Chondrocyte (in vitro differentiated cells): ENCODE measurements around the gene GAST. TPM values are rescaled to one million over a fixed set of nuclear protein-coding genes. Genes with fewer than 3 reads are reported as not detected.

Experiments used
- DNase-seq: peaks from one replicate; pipeline ENCODE4 v3.0.0; 2021; ENCODE audit warnings: mixed read lengths, low spot score
- H3K27ac Mint-ChIP-seq: one replicate; pipeline ENCODE4 v1.8.0; 2021; ENCODE audit warnings: mild to moderate bottlenecking, moderate library complexity, mixed read lengths; ENCODE audit not compliant: unreplicated experiment
- H3K27me3 Mint-ChIP-seq: 2 replicates; pipeline ENCODE4 v1.8.0; 2021; ENCODE audit warnings: low read depth, mixed read lengths
- H3K36me3 Mint-ChIP-seq: 2 replicates; pipeline ENCODE4 v1.8.0; 2021; ENCODE audit warnings: low read depth, mixed read lengths
- H3K4me1 Mint-ChIP-seq: 2 replicates; pipeline ENCODE4 v1.8.0; 2021; ENCODE audit warnings: low read depth, mild to moderate bottlenecking, mixed read lengths
- H3K4me3 Mint-ChIP-seq: one replicate; pipeline ENCODE4 v1.8.0; 2021; ENCODE audit warnings: mild to moderate bottlenecking, moderate library complexity, mixed read lengths; ENCODE audit not compliant: unreplicated experiment
- H3K9me3 Mint-ChIP-seq: 2 replicates; pipeline ENCODE4 v1.8.0; 2021; ENCODE audit warnings: low read depth, mixed read lengths
- total RNA-seq: library from RNA; stranded (reverse); gene quantifications from 3 replicates; pipeline ENCODE4 v1.2.1, GENCODE V29; 2021
- TF ChIP-seq, protein P1 (sequence below): fragments of 200-600 bp; sonication (generic); IDR thresholded peaks from 2 replicates; pipeline ENCODE4 v1.5.0; 2021; ENCODE audit warnings: antibody characterized with exemption, mild to moderate bottlenecking, moderate library complexity

GAST gene
- total RNA-seq, 1 donor from 2014 or later: not detected

- Mint-ChIP-seq H3K9me3 (peaks cover 3% of the 10 kb centered on the region), H3K4me1 (peaks cover 4% of the 10 kb centered on the region), H3K36me3 (no peaks in the 10 kb centered on the region), H3K4me3 (no peak overlapping the region), H3K27me3 (peaks cover 2% of the 10 kb centered on the region), H3K27ac (no peak overlapping the region)
- no peak for DNase-seq
- TF ChIP-seq, protein P1, sequence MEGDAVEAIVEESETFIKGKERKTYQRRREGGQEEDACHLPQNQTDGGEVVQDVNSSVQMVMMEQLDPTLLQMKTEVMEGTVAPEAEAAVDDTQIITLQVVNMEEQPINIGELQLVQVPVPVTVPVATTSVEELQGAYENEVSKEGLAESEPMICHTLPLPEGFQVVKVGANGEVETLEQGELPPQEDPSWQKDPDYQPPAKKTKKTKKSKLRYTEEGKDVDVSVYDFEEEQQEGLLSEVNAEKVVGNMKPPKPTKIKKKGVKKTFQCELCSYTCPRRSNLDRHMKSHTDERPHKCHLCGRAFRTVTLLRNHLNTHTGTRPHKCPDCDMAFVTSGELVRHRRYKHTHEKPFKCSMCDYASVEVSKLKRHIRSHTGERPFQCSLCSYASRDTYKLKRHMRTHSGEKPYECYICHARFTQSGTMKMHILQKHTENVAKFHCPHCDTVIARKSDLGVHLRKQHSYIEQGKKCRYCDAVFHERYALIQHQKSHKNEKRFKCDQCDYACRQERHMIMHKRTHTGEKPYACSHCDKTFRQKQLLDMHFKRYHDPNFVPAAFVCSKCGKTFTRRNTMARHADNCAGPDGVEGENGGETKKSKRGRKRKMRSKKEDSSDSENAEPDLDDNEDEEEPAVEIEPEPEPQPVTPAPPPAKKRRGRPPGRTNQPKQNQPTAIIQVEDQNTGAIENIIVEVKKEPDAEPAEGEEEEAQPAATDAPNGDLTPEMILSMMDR: no peak
These were observed 4.1 kb upstream of the GAST start for GRCh38 chr17:41707803-41708669.

- Mint-ChIP-seq H3K9me3 (peaks cover 3% of the 10 kb centered on the region), H3K36me3 (no peaks in the 10 kb centered on the region), H3K4me3 (no peak overlapping the region), H3K27me3 (no peaks in the 10 kb centered on the region), H3K4me1 (peaks cover 4% of the 10 kb centered on the region), H3K27ac (no peak overlapping the region)
- TF ChIP-seq, protein P1: no peak
- DNase-seq: no peak
These were observed 1.6 kb upstream of the GAST start for GRCh38 chr17:41710472-41711090.

DNA sequence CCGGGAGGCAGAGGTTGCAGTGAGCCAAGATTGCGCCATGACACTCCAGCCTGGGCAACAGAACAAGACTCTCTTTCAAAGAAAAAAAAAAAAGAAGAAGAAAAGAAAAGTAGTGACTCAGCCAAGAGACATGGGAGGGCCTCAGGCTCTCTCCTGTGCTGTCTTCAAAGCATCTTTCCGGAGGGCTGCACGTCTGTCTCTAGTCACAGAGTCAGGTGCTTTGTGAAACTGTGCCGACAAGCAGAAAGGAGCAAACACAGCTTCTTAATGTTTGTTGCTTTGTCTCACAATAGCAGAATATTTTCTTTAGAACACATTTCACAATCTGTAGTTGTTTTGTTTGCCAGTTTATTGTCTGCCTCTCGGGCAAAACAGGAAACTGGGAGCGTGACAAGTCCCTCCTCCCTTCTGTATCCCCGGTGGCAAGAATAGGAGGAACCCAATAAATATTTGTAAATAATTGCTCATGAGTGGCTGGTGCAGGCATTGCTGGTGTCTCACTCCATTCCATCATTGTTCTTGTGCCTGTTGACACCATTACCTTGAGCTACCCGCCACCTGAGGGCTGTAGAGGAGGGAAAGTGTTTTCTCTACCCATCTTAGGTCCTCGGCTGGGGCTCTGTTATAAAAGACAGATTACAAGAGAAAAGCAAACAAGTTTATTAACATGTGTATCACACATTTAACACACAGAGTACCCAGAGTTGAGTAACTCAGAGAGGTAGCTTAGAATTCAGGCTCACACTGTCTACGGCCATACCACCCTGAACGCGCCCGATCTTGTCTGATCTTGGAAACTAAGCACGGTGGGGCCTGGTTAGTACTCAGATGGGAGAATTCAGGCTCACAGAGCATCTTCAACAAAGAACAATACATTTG lies 5.5 kb downstream of the GAST start:
- Mint-ChIP-seq H3K27me3 (peaks cover 13% of the 10 kb centered on the region), H3K4me3 (no peak overlapping the region), H3K4me1 (no peaks in the 10 kb centered on the region), H3K27ac (no peak overlapping the region), H3K9me3 (no peaks in the 10 kb centered on the region), H3K36me3 (no peaks in the 10 kb centered on the region)
- TF ChIP-seq, protein P1: no peak
- no peak for DNase-seq

DNA sequence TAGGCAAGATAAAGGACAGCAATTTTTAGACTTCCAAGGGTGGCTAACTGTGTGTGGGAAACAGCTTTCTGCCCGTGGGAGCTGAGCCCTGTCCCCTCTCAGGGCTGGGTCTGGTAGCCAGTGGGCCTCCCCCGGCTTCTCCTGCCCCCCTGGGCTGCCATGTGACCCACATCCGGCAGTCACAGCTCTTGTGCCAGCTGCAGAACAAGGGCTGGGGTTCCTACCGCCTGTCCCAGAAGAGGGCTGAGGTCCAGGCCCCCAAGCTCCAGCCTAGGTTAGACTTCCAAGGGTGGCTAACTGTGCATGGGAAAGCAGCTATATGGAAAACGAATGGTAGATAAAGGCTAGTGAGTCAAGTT lies 6.1 kb downstream of the GAST start:
- Mint-ChIP-seq H3K36me3 (no peaks in the 10 kb centered on the region), H3K4me3 (no peak overlapping the region), H3K27me3 (peaks cover 13% of the 10 kb centered on the region), H3K4me1 (no peaks in the 10 kb centered on the region), H3K27ac (no peak overlapping the region), H3K9me3 (no peaks in the 10 kb centered on the region)
- no peak for DNase-seq
- TF ChIP-seq, protein P1: no peak

DNA sequence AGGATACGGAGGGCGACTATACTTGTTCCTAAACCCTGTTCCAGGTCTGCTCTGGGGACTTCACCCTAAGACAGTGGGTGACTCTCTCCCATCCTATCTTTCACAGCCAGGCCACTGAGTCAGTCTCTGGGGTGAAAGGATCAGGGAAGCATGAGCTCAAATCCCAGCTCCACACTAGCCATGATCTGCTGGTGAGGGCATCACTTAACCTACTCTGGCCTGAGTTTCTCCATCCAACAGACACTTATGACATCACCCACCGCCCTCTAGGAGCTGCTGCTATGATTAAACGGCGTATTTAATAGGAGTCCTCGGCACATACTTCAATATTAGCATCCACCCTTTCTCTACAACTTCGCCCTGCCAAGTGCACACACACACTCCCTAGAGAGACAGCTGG lies 10.1 kb downstream of the GAST start:
- no peaks in the 10 kb centered on the region for H3K4me1 Mint-ChIP-seq
- no peak overlapping the region for H3K4me3 Mint-ChIP-seq
- H3K27me3 Mint-ChIP-seq: peaks cover 8% of the 10 kb centered on the region
- TF ChIP-seq, protein P1: no peak
- no peak for DNase-seq
- H3K9me3 Mint-ChIP-seq: no peaks in the 10 kb centered on the region
- H3K27ac Mint-ChIP-seq: no peak overlapping the region
- H3K36me3 Mint-ChIP-seq: no peaks in the 10 kb centered on the region
